T follicular helper cell (primary cell): ENCODE measurements around the gene MYO9B.
"Not testable (repeated sequence)": the region's sequence is repeated elsewhere in the genome, so short reads cannot be mapped to it uniquely, and the experiment has no call there.

Source experiments
- DNase-seq: peaks from one replicate; pipeline ENCODE4 v3.0.0-alpha.2; 2020; ENCODE audit warnings: low read depth

MYO9B gene

DNA sequence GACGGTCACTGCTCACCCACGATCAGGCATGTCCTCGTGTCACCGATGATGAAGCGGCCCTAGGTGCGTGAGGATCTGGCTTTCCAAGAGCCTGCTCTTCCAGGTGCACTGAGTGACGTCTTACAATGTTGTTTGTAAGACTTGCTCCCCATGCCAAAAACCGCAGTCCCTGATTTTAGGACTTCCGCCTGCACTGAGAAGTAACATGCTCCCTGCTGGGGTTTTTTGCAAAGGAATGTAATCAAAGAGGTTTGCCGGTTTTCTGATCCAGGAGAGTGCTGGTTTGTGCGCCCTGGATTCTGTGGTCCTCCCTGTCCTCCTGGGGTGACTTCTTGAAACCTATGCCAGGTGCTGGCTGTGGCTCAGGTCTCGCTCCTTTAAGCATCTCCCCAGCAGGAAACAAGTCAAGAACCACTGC, 38.8 kb downstream of the MYO9B start:
- DNase-seq, result no peak

DNA sequence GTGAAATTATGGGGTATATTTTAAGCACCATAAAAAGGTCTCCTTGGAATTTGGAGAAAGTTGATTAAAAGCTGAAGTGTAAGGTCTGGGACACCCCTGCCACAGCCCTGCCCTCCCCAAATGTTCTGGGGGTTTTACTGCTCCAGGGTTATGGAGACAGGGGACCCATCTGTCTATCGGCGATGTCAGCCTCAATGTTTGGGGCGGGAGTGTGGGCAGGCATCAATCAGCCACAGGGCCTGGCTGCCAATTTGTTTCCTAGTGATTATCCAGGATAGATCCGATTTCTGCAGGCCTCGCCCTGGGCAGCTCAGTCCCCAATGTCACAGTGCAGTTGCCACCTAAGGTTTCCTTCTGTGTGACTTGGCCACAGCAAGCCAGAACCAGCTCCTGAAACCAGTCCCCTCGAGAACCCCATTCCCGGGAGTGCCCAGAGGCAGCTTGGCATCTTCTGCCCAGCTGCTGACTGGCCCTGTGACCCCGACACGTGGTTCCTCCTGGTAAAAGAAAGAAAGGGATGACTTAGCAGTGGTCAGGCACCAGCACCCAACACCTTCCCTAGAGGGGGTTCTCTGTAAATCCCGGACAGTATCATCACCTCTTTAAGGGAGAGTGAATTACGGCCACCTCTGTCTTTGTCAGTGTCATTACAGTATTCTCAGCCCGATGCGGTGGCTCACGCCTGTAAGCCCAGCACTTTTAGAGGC, 41.6 kb downstream of the MYO9B start:
- DNase-seq, result no peak

DNA sequence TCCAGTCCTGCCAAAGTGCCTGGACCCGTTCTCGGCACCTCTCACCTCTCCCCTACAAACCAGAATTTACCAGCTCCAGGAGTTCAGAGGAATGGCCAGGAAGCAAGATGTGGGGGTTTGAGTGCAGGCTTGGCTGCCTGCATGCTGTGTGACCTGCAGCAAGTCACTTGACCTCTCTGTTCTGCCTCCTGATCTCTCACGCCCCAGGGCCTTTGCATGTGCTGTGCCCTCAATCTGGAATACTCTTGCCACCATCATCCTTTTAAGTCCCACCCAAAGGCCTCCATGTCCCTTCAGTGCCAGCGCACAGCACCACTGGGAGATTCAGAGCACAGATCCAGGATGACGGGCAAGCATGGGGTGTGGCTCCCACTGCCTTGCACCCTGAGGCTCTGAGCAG, 43.4 kb downstream of the MYO9B start:
- no peak for DNase-seq

DNA sequence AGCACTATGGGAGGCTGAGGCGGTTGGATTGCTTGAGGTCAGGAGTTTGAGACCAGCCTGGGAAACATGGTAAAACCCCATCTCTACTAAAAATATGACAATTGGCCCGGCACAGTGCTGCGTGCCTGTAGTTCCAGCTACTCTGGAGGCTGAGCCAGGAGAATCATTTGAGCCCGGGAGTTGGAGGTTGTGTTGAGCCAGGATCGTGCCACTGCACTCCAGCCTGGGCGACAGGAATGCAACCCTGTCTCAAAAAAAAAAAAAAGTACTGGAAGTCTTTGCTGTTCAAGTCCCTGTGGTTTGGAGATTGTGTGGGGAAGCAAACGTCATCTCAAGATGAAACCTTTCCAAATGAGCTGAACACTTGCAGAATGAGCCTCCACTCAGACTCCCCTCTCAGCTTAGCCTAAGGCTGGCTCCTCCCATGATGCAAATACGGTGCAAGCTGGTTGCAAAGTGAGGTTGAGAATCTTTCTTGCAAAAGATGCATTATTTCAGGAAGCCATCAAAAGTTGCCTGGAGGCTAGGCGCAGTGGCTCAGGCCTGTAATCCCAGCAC, 46.2 kb downstream of the MYO9B start:
- DNase-seq, result no peak

DNA sequence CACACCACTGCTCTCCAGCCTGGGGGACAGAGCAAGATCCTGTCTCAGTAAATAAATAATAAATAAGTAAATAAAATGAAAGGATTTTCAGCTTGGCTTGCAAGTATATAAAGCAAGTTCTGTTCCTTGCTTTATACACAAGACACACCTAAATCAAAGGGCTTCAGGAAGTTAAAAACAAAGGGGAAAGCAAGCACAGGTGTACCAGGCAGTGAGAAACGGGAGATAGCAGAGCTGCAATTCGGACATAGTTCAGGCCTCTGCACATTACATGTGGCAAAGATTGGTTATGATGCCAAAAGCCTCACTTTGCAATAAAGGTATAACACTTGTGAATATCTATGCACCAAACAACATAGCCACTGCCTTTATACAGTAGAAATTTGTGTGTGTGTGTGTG, 47.5 kb downstream of the MYO9B start:
- DNase-seq, result no peak

DNA sequence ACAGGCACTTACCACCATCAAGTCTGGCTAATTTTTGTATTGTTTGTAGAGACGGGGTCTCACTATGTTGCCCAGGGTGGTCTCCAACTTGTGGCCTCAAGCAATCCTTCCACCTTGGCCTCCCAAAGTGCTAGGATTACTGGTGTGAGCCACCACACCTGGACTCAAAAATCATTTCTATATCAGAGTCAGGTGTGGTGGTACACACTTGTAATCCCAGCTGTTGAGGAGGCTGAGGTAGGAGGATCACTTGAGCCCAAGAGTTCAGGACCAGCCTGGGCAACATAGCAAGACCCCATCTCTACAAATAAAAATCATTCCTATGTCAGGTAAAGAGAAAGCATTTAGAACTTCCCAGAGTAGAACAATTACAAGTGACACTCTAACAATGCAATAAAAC, 48.4 kb downstream of the MYO9B start:
- no peak for DNase-seq

DNA sequence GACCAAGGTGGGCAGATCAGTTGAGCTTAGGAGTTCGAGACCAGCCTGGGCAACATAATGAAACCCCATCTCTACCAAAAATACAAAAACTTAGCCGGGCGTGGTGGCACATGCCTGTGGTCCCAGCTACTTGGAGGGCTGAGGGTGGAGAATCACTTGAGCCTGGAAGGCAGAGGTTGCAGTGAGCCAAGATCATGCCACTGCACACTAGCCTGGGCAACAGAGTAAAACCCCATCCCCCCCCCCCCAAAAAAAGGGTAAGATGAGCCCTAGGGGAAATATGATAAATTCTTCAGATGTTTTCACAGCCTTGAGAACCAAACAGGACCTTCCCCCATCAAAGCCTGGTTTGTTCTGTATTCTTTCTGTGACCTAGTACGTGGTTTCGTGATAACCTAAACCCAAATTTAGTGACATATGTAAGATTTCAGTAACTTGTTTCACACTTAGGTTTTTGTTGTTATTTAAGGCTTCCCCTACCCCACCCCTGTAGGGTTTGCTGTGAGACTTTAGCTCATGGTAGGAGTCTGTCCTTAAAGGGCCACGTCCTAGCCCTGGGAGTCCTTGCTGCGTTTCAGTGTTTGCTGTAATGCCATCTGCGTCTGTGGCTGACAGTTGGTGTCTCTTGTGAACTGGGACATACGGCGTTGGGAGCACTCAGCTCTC, 49.6 kb downstream of the MYO9B start:
- DNase-seq, result no peak

DNA sequence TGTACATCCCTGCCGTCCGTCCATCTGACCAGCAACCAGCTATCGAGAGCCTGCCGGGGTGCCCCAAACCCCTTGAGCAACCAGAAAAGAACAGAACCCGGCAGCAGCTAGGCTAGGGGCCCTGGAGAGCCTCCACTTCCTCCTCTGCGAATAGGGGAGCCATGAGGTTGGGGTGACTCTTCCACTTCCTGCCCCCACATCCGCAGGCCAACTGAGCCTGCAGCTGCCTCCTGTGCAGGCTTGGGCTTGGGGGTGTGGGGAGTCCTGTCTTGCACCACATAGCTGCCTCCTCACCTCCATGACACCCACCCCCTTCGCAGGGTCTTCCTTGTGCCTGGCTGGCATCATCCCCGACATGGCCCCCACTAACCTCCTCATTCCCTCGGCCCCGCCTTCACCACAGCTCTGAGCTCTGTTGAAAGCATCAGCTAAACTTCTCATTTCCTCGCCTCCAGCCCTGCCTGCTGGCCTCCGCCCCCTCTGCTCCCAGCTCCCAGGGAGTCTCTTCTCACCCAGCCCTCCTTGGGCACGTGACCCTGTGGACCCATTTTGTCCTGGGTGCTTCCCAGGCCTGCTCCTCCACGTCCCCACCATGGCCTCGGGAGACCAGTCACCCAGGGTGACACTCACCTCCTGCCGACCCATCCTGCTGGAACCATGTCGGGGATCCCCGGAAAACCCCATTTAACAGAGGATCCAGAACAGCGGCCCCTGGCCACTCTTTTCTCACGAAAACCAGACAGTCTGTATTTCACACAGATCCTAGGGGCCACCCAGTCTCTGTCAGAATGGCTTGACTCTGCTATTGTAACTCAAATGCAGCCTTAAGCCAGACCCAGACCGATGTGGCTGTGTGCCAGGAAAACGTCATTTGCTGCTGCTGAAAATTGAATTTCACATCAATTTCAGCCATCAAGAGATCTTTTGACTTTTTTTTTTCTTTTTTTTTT, 50.4 kb downstream of the MYO9B start:
- peak; percentile 66 for DNase-seq

DNA sequence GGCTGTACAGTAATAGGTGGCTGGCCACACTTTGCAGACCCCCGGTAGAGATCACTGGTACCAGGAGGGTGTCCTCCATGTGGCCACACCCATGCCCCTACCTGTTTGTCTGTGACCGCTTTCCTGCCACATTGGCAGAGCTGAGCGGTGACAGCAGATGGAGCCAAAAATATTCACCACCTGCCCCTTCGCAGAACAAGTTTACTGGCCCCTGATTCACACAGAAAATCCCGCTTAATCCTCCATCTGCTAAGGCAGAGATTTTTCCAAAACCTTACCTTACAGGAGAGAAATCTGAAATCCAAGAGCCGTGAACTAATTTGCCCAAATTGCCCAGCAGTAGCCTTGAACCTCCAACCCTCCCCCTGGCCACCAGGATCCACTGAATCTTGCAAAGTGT, 52.1 kb downstream of the MYO9B start:
- no peak for DNase-seq

DNA sequence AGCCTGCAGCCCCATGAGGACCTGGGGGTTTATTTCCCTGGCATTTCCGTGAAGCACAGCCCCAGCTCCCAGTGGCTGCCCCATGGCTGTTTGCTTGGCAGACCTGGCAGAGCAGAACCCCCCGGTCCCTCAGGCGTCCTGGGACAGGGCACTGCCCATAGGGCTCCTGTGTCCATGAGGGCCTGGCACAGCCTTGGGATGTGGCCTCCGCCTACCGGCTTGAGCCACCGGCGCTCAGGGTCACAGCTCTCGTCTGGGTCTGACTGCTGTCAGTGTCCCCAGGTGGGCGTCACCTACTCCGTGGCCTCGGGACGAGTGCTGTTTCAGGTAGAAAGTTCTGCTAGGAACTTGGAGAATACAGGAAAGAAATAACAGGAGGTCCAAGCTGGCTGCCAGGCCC, 52.8 kb downstream of the MYO9B start:
- DNase-seq, result no peak

DNA sequence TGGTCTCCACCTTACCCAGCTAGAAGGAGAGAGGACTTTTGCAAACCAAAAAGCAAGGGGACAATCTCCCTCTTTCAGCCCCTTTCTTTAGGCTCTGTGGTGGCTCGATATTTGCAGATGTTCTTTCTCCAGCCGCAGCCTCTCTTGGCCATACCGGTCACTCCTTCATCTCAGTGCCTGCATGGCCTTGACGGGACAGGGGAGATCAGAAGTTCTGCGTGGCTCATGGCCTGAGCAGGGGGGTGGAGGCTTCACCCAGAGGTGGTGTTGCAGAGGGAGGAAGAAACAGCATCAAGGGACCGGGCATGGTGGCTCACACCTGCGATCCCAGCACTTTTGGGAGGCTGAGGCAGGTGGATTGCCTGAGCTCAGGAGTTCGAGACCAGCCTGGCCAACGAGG, 53.2 kb downstream of the MYO9B start:
- DNase-seq, result no peak

DNA sequence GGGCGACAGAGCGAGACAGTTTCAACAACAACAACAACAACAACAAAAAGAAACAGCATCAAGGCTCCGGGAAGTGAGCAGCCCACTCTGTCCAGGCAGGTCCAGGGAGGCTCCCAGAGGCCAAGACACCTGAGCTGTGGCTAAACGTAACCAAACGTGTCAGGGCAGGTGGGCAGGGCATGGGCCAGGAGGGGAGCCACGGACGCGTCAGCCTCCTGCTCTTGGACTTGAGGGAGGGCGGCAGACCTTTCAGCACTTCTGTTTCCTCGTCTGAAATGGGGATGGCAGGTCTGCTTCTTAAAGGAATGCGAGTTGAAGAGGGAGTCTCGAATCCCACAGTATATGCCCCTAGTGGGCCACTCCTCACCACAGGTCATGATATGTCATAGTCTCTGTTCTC, 53.8 kb downstream of the MYO9B start:
- no peak for DNase-seq

DNA sequence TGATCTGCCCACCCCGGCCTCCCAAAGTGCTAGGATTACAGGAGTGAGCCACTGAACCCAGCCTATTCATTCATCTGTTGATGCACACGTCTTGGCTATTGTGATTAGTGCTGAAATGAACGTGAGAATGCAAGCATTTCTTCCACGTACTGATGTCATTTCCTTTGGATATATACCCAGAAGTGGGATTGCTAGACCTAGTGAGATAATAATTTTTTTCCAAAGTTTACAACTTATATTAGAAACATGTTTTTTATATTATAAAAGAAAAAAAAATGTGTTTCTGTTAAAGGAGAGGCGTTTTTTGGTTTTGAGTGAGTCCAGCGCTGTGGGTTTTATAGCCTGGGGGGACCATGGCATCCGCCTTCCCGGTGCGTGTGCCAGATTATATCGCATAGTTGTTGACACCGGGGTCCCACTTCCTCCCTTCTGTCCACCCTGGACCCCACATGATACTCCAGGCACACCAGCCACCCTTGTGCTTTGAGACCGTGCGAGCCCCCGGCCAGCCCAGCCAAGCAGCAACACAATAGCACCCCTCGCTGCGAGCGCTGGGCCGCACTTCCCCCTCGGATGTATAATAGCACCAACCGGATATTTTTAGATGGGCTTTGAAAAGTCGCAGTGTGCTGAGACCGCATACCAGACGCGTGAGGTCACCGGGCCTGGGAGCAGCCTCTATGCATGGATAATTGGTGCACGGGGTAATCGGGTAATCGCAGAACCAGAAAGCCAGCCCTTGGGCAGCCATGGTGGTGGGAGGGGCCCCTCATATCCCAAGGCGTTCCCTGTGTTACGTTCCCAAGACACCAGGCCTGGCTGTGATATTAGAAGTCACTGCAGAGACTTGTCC, 59.6 kb downstream of the MYO9B start:
- DNase-seq, result no peak

DNA sequence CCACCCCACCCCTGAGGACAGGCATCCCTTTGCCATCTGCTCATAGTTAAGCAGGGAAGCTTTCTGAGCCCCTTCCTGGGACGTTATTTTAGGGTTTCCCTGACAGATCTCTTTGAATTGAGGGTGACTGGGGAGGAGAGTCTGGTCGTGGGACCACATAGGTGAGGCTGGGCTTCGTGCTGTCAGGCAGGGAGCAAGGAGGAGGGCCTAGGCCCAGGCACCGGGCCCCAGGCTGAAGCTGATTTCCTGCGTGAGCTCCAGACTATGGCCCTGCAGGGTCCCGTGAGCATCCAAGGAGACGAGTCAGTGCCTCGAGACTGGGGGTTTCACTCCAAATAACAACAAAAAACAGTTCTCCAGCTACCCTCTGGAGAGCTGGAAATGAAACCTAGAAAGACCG, 60.4 kb downstream of the MYO9B start:
- no peak for DNase-seq

DNA sequence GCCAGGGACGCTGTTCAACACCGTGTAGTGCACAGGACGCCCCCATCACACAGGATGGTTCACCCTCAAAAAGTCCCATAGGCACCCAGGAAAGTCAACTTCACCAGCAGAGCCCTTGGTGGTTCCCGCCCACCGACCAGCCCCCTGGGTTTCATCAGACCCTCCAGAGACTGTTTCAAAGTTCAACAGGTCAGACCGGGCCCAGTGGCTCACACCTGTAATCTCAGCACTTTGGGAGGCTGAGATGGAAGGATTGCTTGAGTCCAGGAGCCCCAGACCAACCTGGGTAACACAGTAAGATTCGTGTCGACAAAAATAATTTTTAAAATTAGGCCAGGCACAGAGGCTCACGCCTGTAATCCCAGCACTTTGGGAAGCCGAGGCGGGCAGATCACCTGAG, 61.0 kb downstream of the MYO9B start:
- no peak for DNase-seq

DNA sequence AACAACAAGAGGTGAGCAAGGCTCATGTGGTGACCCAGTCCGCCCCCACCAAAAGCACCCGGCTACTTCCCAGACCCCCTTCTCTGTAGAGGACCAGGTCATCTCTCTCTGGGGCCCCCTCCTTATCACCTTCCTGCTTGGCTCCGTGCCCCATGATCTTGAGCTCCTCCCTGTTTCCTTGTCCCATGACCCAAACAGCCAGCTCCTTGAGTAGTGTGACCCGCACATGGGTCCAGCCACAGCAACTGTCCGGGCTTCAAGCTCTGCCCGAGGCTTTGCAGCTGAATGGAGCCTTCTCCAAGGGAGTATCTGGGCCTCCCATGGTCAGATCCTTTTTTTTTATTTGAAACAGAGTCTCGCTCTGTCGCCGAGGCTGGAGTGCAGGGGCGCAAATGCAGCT, 61.8 kb downstream of the MYO9B start:
- no peak for DNase-seq

DNA sequence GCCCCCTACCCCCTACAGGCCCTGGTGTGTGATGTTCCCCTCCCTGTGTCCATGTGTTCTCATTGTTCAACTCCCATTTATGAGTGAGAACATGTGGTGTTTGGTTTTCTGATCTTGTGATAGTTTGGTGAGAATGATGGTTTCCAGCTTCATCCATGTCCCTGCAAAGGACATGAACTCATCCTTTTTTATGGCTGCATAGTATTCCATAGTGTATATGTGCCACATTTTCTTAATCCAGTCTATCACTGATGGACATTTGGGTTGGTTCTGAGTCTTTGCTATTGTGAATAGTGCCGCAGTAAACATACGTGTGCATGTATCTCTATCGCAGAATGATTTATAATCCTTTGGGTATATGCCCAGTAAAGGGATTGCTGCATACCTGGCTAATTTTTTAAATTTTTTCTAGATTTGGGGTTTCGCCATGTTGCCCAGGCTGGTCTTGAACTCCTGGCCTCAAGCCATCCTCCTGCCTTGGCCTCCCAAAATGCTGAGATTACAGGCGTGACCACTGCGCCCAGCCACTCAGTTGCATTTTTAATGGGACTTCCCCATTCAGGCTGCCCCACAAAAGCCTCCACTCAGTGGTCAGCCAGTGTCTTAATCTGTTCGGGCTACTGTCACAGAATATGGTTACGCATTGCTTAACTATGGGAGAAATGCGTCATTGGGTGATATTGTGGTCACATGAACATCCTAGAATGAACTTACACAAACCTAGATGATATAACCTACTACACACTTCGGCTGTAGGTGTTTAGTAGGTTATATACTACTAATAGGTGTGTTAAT, 62.7 kb downstream of the MYO9B start:
- not testable (repeated sequence) for DNase-seq

DNA sequence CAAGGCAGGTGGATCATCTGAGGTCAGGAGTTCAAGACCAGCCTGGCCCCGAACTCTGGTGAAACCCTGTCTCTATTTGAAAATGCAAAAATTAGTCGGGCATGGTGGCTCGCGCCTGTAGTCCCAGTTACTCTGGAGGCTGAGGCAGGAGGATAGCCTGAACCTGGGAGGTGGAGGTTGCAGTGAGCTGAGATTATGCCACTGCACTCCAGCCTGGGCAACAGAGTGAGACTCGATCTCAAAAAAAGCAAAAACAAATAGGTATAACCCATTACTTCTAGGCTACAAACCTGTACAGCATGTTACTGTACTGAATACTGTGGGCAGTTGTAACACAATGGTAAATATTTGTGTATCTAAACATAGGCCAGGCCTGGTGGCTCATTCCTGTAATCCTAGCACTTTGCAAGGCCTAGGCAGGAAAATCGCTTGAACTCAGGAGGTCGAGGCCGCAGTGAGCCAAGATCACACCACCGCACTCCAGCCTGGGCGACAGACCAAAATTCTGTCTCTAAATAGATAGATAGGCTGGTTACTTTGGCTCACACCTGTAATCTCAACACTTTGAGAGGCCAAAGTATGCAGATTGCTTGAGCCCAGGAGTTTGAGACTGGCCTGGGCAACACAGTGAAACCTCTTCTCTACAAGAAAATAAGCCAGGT, 63.5 kb downstream of the MYO9B start:
- no peak for DNase-seq

DNA sequence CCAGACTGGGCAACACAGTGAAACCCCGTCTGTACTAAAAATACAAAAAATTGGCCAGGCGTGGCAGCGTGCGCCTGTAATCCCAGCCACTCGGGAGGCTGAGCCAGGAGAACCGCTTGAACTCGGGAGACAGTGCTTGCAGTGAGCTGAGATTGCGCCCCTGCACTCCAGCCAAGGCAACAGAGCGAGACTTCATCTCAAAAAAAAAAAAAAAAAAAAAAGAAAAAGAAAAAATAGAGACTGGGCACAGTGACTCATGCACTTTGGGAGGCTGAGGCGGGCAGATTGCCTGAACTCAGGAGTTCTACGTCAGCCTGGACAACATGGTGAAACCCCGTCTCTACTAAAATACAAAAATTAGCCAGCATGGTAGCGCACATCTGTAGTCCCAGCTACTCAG, 69.2 kb downstream of the MYO9B start:
- DNase-seq, result not testable (repeated sequence)
